Heart right ventricle (tissue), 16 donors: ENCODE data around the gene ANKRD63. TPM values are rescaled to one million over a fixed set of nuclear protein-coding genes. Genes with fewer than 3 reads are reported as not detected.

Experiments
- ATAC-seq, 8 donors: fragments of 200-7000 bp; cut with Tn5 transposase; one replicate each; pipeline ENCODE4 v1.9.1; 2020; ENCODE audit warnings: mild to moderate bottlenecking in 8 of 8, moderate library complexity in 8 of 8, moderate number of reproducible peaks in 1 of 8
- DNase-seq, 2 donors: peaks; one replicate each; pipeline ENCODE4 v3.0.0-alpha.2; 2020
- H3K27ac ChIP-seq, 10 donors: fragments of 200-600 bp; sonication (generic) in 2 of 10; one replicate each; pipeline versions ENCODE4 v1.5.0 to v1.8.0; 2020 to 2022; ENCODE audit warnings: mild to moderate bottlenecking in 3 of 10
- H3K27me3 ChIP-seq, 7 donors: fragments of 200-600 bp; one replicate each; pipeline ENCODE4 v1.8.0; 2021 to 2022; ENCODE audit warnings: mild to moderate bottlenecking in 2 of 7
- H3K36me3 ChIP-seq, 9 donors: fragments of 200-600 bp; sonication (generic) in 1 of 9; one replicate each; pipeline versions ENCODE4 v1.5.0 to v1.8.0; 2020 to 2022; ENCODE audit warnings: mild to moderate bottlenecking in 2 of 9
- H3K4me1 ChIP-seq, 9 donors: fragments of 200-600 bp; sonication (generic) in 1 of 9; one replicate each; pipeline versions ENCODE4 v1.5.0 to v1.8.0; 2020 to 2022; ENCODE audit warnings: mild to moderate bottlenecking in 4 of 9
- H3K4me3 ChIP-seq, 10 donors: fragments of 200-600 bp; sonication (generic) in 2 of 10; one replicate each; pipeline versions ENCODE4 v1.5.0 to v1.8.0; 2020 to 2022; ENCODE audit warnings: mild to moderate bottlenecking in 7 of 10, moderate library complexity in 2 of 10
- H3K9me3 ChIP-seq, 11 donors: fragments of 200-600 bp in 10 of 11; sonication (generic) in 2 of 11; one replicate each; pipeline versions ENCODE4 v1.5.0 to v1.8.0; 2013 to 2022; ENCODE audit warnings: mild to moderate bottlenecking in 2 of 11, control low read depth in 1 of 11, moderate library complexity in 1 of 11
- WGBS, 2 donors: extraction: QIAGEN DNeasy Blood & Tissue Kit; methylation state at CpG; one replicate each; pipeline ENCODE4 v1.1.7; 2013; ENCODE audit warnings: inconsistent platforms in 1 of 2; 5-methylcytosine and 5-hydroxymethylcytosine counted together
- intact Hi-C, 10 donors: fragments of 100-400 bp; cut with DNase I; formaldehyde crosslinking; loops; one replicate each; pipeline versions ENCODE4 v1.11.1 to v1.14.2; 2022
- polyA plus RNA-seq, 2 donors: library from polyadenylated mRNA; stranded (reverse); fragments of 200-250 nt; gene quantifications; one replicate each; pipeline ENCODE4 v1.2.3, GENCODE V29; 2013
- total RNA-seq, 10 donors: library from RNA; stranded (reverse); fragmentation: NEBNext Ultra II Directional in 3 of 10; extraction: Animal tissue kit (Norgen Biotek cat#: 25700) in 3 of 10; gene quantifications; one replicate each; pipeline versions ENCODE4 v1.2.1 to v1.2.4, GENCODE V29; 2021 to 2023
- TF ChIP-seq, protein P1 (sequence below), 9 donors: fragments of 200-600 bp; sonication (generic) in 2 of 9; IDR thresholded peaks; one replicate each; pipeline versions ENCODE4 v1.5.0 to v1.8.0; 2021 to 2022; ENCODE audit warnings: antibody characterized with exemption in 9 of 9, mild to moderate bottlenecking in 5 of 9, moderate library complexity in 1 of 9
- donor health status: Arrhythmogenic right ventricular cardiomyopathy.
- donor health status: ischemic (EF 13 %, LVEDD 7.1; RV severe dilation, severe dysfunction).
- donor health status: healthy with polysubstance abuse.
- donor health status: DM: no; HTN: yes; CAD: no.
- donor health status: DM: no; HTN: no; CAD: no.
- donor health status: ischemic (EF 25% LVEDD 6.9; RV normal size, moderate dysfunction).
- donor health status: ischemic (EF 25% LVEDD 5.7; RV mildly dilated, moderate dysfunction).
- donor health status: healthy.
- donor health status: DM: yes; HTN: yes; CAD: no.
- donor health status: Ischemic cardiomyopathy.
- donor health status: ischemic (EF 35%, LVEDD 5.7; RV mildly dilated, moderate dysfunction).
- donor health status: nonischemic (EF 11% LVEDD 7.7; RV severe dilation, severe dysfunction).
- donor health status: DM: yes; HTN: yes; CAD: no.
- donor health status: PGD.
- donor health status: ischemic (EF 29% LVEDD 5.4; RV normal size, mild dysfunction).
- donor health status: nonischemic (EF 23%, LVEDD 6.1; RV moderate dilation, normal function).

The ANKRD63 gene
- total and polyA plus RNA-seq, 12 donors: 0.26 to 1.9 (median 0.44) TPM; not detected in 8

DNA sequence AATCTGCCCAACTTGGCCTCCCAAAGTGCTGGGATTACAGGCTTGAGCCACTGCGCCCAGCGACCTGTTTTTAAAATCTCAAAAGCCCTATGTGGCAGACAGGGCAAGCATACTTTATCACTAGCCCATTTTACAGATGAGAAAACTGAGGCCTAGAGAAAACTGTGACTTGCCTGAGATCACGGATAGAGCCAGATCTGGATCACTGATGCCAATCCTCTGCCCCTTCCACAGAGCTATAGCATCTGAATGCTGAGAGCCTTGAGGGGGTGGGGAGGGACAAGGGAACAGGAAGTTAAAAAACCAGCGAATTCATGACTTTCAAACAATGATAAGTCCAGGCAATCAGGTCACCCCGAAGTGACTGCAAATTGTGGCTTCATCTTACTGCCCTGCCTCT, 7.3 kb downstream of the ANKRD63 start:
- TF ChIP-seq, protein P1, sequence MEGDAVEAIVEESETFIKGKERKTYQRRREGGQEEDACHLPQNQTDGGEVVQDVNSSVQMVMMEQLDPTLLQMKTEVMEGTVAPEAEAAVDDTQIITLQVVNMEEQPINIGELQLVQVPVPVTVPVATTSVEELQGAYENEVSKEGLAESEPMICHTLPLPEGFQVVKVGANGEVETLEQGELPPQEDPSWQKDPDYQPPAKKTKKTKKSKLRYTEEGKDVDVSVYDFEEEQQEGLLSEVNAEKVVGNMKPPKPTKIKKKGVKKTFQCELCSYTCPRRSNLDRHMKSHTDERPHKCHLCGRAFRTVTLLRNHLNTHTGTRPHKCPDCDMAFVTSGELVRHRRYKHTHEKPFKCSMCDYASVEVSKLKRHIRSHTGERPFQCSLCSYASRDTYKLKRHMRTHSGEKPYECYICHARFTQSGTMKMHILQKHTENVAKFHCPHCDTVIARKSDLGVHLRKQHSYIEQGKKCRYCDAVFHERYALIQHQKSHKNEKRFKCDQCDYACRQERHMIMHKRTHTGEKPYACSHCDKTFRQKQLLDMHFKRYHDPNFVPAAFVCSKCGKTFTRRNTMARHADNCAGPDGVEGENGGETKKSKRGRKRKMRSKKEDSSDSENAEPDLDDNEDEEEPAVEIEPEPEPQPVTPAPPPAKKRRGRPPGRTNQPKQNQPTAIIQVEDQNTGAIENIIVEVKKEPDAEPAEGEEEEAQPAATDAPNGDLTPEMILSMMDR (IDR thresholded peaks at IDR 0.05): no peak
- Histone ChIP-seq H3K27me3 (peaks cover 0 to 34% (median 29%) of the 10 kb centered on the region in 7 donors), H3K36me3 (no peaks in the 10 kb centered on the region), H3K27ac (no peak overlapping the region), H3K4me1 (peaks cover 0 to 38% (median 15%) of the 10 kb centered on the region in 9 donors), H3K9me3 (no peaks in the 10 kb centered on the region), H3K4me3 (no peak overlapping the region)
- intact Hi-C loops: loop anchor here in 7 of 10 donors (1.0 to 10.0 kb wide), 8 partner anchors 37 to 231 kb away; no protein-coding TSS in a partner anchor
- no peak for ATAC-seq
- DNase-seq: no peak
- 75 to 80% methylated on average over 5 of the region's 5 CpGs for WGBS, 2 donors

DNA sequence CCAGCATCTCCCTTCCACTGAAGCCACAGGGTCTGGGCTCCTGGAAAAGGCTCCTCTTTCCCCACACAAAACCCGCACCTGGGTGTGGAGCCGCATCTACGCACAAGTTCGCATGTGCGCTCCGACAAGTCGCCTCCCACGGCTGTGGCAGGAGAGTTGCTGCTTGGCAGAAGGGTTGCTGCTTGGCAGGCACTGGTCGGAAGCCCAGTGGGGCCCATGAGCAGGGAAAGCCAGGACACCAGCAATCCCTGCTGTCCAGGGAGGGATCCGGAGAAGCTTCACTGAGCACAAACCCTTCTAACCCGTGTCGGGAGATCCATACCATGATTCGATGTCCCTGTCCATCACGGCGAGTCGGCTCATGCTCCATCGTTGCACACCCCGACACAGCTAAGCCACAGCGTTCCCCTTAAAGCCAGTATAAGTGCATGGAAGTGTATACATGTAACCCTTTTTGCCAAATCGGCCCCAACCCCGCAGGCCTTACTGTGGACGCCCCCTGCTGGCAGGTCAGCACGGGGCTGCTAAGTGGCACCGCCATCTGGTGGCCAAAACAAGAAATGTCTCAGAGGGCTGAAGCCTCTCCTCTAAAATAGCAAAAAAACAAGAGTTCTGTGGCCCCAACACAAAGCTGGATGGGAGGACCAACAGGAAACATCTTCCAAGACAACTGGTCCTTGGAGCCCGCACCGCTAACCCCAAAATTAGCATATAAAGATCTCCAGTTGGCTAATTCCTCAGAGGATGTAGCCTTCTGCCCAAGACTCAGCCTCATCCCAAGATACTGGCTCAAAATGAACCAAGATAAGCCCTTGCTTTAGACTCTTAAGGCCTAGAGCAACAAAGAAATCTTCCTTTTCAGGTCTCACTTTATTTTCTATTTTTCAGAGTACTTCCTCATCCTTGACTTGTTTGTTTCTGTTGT, 8.3 kb downstream of the ANKRD63 start:
- TF ChIP-seq, protein P1 (IDR thresholded peaks at IDR 0.05): peak in 8 of 9 donors; percentile 99 to 100 (median 100)
- peaks cover 0 to 25% (median 20%) of the 10 kb centered on the region in 7 donors for H3K27me3 ChIP-seq
- peak; percentile 18 to 69 (median 50) for ATAC-seq
- intact Hi-C loops: loop anchor here (1.0 to 10.0 kb wide), 11 partner anchors 38 to 230 kb away; no protein-coding TSS in a partner anchor
- peak; percentile 78 to 81 for DNase-seq
- 48 to 54% methylated on average over 26 of the region's 26 CpGs for WGBS, 2 donors
- no peak overlapping the region for H3K27ac ChIP-seq
- H3K4me3 ChIP-seq: no peak overlapping the region
- peaks cover 0 to 32% (median 10%) of the 10 kb centered on the region in 9 donors for H3K4me1 ChIP-seq
- H3K36me3 ChIP-seq: no peaks in the 10 kb centered on the region
- H3K9me3 ChIP-seq: no peaks in the 10 kb centered on the region

DNA sequence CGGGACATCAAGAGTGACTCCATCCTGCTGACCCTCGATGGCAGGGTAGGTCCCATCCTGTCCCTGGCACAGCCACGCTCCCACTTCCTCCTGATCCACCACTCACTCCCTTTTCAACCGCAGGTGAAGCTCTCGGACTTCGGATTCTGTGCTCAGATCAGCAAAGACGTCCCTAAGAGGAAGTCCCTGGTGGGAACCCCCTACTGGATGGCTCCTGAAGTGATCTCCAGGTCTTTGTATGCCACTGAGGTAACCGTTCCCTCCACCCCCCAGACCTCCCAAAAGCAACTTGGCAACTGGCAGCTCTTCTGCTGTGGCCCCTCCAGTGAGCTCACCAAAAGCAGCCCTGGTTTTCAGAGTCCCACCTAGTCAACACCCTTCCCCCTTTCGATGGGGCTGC, 9.4 kb downstream of the ANKRD63 start:
- Histone ChIP-seq H3K4me3 (no peak overlapping the region), H3K4me1 (peaks cover 0 to 25% (median 8%) of the 10 kb centered on the region in 9 donors), H3K36me3 (no peaks in the 10 kb centered on the region), H3K9me3 (no peaks in the 10 kb centered on the region), H3K27ac (no peak overlapping the region), H3K27me3 (peaks cover 0 to 15% (median 10%) of the 10 kb centered on the region in 7 donors)
- ATAC-seq (no peak), DNase-seq (no peak)
- TF ChIP-seq, protein P1 (IDR thresholded peaks at IDR 0.05): no peak
- intact Hi-C loops: loop anchor here in 5 of 10 donors (2.0 to 10.0 kb wide), 4 partner anchors 56 to 226 kb away; no protein-coding TSS in a partner anchor
- WGBS, 2 donors: 91 to 92% methylated on average over 9 of the region's 9 CpGs

DNA sequence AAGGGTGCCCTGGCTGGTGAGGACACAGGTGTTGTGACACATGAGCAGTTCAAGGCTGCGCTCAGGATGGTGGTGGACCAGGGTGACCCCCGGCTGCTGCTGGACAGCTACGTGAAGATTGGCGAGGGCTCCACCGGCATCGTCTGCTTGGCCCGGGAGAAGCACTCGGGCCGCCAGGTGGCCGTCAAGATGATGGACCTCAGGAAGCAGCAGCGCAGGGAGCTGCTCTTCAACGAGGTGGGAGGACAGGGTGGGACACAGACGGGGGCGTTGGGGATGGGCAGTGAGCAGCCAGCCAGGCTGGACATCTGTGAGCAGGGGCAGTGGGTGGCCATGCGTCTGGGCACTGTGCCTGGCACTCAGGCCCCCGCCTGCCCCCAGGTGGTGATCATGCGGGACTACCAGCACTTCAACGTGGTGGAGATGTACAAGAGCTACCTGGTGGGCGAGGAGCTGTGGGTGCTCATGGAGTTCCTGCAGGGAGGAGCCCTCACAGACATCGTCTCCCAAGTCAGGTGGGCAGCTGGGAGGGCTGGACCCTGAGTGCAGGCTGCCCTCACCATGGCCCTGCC, 10.3 kb downstream of the ANKRD63 start:
- no peak overlapping the region for H3K27ac ChIP-seq
- 78 to 81% methylated on average over 20 of the region's 20 CpGs for WGBS, 2 donors
- no peak for ATAC-seq
- no peak overlapping the region for H3K4me3 ChIP-seq
- H3K36me3 ChIP-seq: no peaks in the 10 kb centered on the region
- no peak for DNase-seq
- TF ChIP-seq, protein P1 (IDR thresholded peaks at IDR 0.05): peak in 2 of 9 donors; percentile 14 to 23
- H3K27me3 ChIP-seq: peaks cover 0 to 7% (median 1%) of the 10 kb centered on the region in 7 donors
- peaks cover 0 to 18% (median 3%) of the 10 kb centered on the region in 9 donors for H3K4me1 ChIP-seq
- intact Hi-C loops: loop anchor here in 5 of 10 donors (2.0 to 10.0 kb wide), 4 partner anchors 55 to 225 kb away; no protein-coding TSS in a partner anchor
- no peaks in the 10 kb centered on the region for H3K9me3 ChIP-seq
